ENCODE data around the gene SMURF2.

Gene SMURF2

GRCh38 chr17:64698725-64699124 lies 36.6 kb upstream of the SMURF2 start:
- no peaks in the 10 kb centered on the region for H3K36me3 ChIP-seq (ENCODE audit: control insufficient read depth, insufficient read depth, low read length)
- H3K4me3 ChIP-seq (replicated peaks; ENCODE audit: low read depth, low read length), result no peak overlapping the region
- H3K27me3 ChIP-seq (replicated peaks; ENCODE audit: control insufficient read depth, insufficient read depth, low read length), result no peaks in the 10 kb centered on the region
- no peak for DNase-seq (ENCODE audit: extremely low read depth, insufficient read length)
- TF ChIP-seq CTCF (IDR thresholded peaks at IDR 0.05; ENCODE audit: insufficient read depth, low read length, poor library complexity, severe bottlenecking), result no peak

- no peaks in the 10 kb centered on the region for H3K36me3 ChIP-seq (ENCODE audit: control insufficient read depth, insufficient read depth, low read length)
- TF ChIP-seq CTCF (IDR thresholded peaks at IDR 0.05; ENCODE audit: insufficient read depth, low read length, poor library complexity, severe bottlenecking), result no peak
- no peak for DNase-seq (ENCODE audit: extremely low read depth, insufficient read length)
- no peaks in the 10 kb centered on the region for H3K27me3 ChIP-seq (replicated peaks; ENCODE audit: control insufficient read depth, insufficient read depth, low read length)
- no peak overlapping the region for H3K4me3 ChIP-seq (replicated peaks; ENCODE audit: low read depth, low read length)
Observed at GRCh38 chr17:64694207-64694606, 32.1 kb upstream of the SMURF2 start.

GRCh38 chr17:64692187-64692586 lies 30.1 kb upstream of the SMURF2 start:
- no peak for DNase-seq (ENCODE audit: extremely low read depth, insufficient read length)
- no peaks in the 10 kb centered on the region for H3K36me3 ChIP-seq (ENCODE audit: control insufficient read depth, insufficient read depth, low read length)
- H3K4me3 ChIP-seq (replicated peaks; ENCODE audit: low read depth, low read length), result no peak overlapping the region
- no peak for TF ChIP-seq CTCF (IDR thresholded peaks at IDR 0.05; ENCODE audit: insufficient read depth, low read length, poor library complexity, severe bottlenecking)
- H3K27me3 ChIP-seq (replicated peaks; ENCODE audit: control insufficient read depth, insufficient read depth, low read length), result no peaks in the 10 kb centered on the region

GRCh38 chr17:64689106-64689505 lies 27.0 kb upstream of the SMURF2 start:
- TF ChIP-seq CTCF (IDR thresholded peaks at IDR 0.05; ENCODE audit: insufficient read depth, low read length, poor library complexity, severe bottlenecking), result no peak
- DNase-seq (ENCODE audit: extremely low read depth, insufficient read length), result no peak

GRCh38 chr17:64688481-64688880 lies 26.4 kb upstream of the SMURF2 start:
- H3K36me3 ChIP-seq (ENCODE audit: control insufficient read depth, insufficient read depth, low read length), result no peaks in the 10 kb centered on the region

More at GRCh38 chr17:64689106-64689505, 27.0 kb upstream of the SMURF2 start:
- H3K4me3 ChIP-seq (replicated peaks; ENCODE audit: low read depth, low read length), result no peak overlapping the region
- no peaks in the 10 kb centered on the region for H3K36me3 ChIP-seq (ENCODE audit: control insufficient read depth, insufficient read depth, low read length)
- no peaks in the 10 kb centered on the region for H3K27me3 ChIP-seq (replicated peaks; ENCODE audit: control insufficient read depth, insufficient read depth, low read length)

More at GRCh38 chr17:64688481-64688880, 26.4 kb upstream of the SMURF2 start:
- no peak for TF ChIP-seq CTCF (IDR thresholded peaks at IDR 0.05; ENCODE audit: insufficient read depth, low read length, poor library complexity, severe bottlenecking)
- Histone ChIP-seq H3K27me3 (replicated peaks; ENCODE audit: control insufficient read depth, insufficient read depth, low read length) (no peaks in the 10 kb centered on the region), H3K4me3 (replicated peaks; ENCODE audit: low read depth, low read length) (no peak overlapping the region)
- no peak for DNase-seq (ENCODE audit: extremely low read depth, insufficient read length)
